Measurements from ENCODE around the gene GPS2. TPM values are rescaled to one million over a fixed set of nuclear protein-coding genes. Genes with fewer than 3 reads are reported as not detected.

GPS2 gene
- total and polyA plus RNA-seq, 3 donors from 2014 or later = 204 to 239 (median 219) TPM

- H3K4me3 ChIP-seq = no peak overlapping the region
- H3K9me3 ChIP-seq = no peaks in the 10 kb centered on the region
- 61 to 76% methylated on average over 19 of the region's 19 CpGs for WGBS, 2 donors
- H3K4me1 ChIP-seq = peaks cover 24% of the 10 kb centered on the region
- H3K27ac ChIP-seq = no peak overlapping the region
- H3K36me3 ChIP-seq (ENCODE audit: low read depth, missing control alignments) = no peaks in the 10 kb centered on the region
- intact Hi-C loops (cut with DNase I; ENCODE audit: low total_unique reads) = no loop called here
- no peaks in the 10 kb centered on the region for H3K27me3 ChIP-seq
- TF ChIP-seq POLR2A (IDR thresholded peaks at IDR 0.05) (no peak), CTCF (IDR thresholded peaks at IDR 0.05) (no peak)
- DNase-seq = no peak
Measured at GRCh38 chr17:7348478-7349242, 33.5 kb upstream of the GPS2 start.

GRCh38 chr17:7347630-7348477 is 32.7 kb upstream of the GPS2 start:
- no peak overlapping the region for H3K4me3 ChIP-seq
- no peaks in the 10 kb centered on the region for H3K9me3 ChIP-seq
- TF ChIP-seq CTCF (IDR thresholded peaks at IDR 0.05) = no peak
- TF ChIP-seq POLR2A (IDR thresholded peaks at IDR 0.05) = no peak
- H3K36me3 ChIP-seq (ENCODE audit: low read depth, missing control alignments) = no peaks in the 10 kb centered on the region
- intact Hi-C loops (cut with DNase I; ENCODE audit: low total_unique reads) = no loop called here
- H3K27me3 ChIP-seq = no peaks in the 10 kb centered on the region
- peaks cover 16% of the 10 kb centered on the region for H3K4me1 ChIP-seq
- H3K27ac ChIP-seq = no peak overlapping the region
- 65% methylated on average over 14 to 19 of the region's 19 CpGs for WGBS, 2 donors
- no peak for DNase-seq

GRCh38 chr17:7346761-7347614 is 31.8 kb upstream of the GPS2 start:
- H3K4me3 ChIP-seq = no peak overlapping the region
- H3K27ac ChIP-seq = no peak overlapping the region
- 60 to 82% methylated on average over 9 to 18 of the region's 18 CpGs for WGBS, 2 donors
- TF ChIP-seq CTCF (IDR thresholded peaks at IDR 0.05) = no peak
- TF ChIP-seq POLR2A (IDR thresholded peaks at IDR 0.05) = no peak
- H3K36me3 ChIP-seq (ENCODE audit: low read depth, missing control alignments) = no peaks in the 10 kb centered on the region
- intact Hi-C loops (cut with DNase I; ENCODE audit: low total_unique reads) = no loop called here
- H3K4me1 ChIP-seq = peaks cover 10% of the 10 kb centered on the region
- no peaks in the 10 kb centered on the region for H3K9me3 ChIP-seq
- H3K27me3 ChIP-seq = no peaks in the 10 kb centered on the region
- DNase-seq = no peak

DNA sequence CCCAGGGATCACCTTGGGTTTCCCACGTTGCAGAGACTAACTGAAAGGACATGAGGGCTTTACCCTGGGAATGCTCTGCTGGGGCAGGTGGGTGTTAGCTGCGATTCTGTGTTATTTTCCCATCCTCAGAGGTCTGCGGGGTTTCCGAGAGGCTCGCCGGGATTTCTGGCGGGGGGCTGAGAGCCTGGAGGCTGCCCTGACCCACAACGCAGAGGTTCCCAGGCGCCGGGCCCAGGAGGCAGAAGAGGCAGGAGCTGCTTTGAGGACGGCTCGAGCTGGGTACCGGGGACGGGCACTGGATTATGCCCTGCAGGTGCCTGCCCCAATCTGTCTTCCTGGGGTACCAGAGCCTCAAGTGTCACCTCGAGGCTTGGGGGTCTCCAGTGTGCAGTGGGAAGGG is 28.1 kb upstream of the GPS2 start:
- H3K36me3 ChIP-seq (ENCODE audit: low read depth, missing control alignments) = no peaks in the 10 kb centered on the region
- no peaks in the 10 kb centered on the region for H3K9me3 ChIP-seq
- intact Hi-C loops (cut with DNase I; ENCODE audit: low total_unique reads) = no loop called here
- H3K4me1 ChIP-seq = no peaks in the 10 kb centered on the region
- no peaks in the 10 kb centered on the region for H3K27me3 ChIP-seq
- 60 to 66% methylated on average over 10 to 15 of the region's 15 CpGs for WGBS, 2 donors
- no peak overlapping the region for H3K4me3 ChIP-seq
- no peak for DNase-seq
- TF ChIP-seq CTCF (IDR thresholded peaks at IDR 0.05) (no peak), POLR2A (IDR thresholded peaks at IDR 0.05) (no peak)
- H3K27ac ChIP-seq = no peak overlapping the region
